COR-L47 (cell line): ENCODE measurements around the gene RASA3.

Experiments
- DNase-seq: peaks from one replicate; lab custom pipeline; 2025; lab: John Stamatoyannopoulos, UW

Gene RASA3

GRCh38 chr13:114054264-114054663, 78.2 kb downstream of the RASA3 start:
- no peak for DNase-seq

GRCh38 chr13:114053026-114053425, 79.4 kb downstream of the RASA3 start:
- DNase-seq, result no peak

- DNase-seq, result no peak
These were observed 81.6 kb downstream of the RASA3 start for GRCh38 chr13:114050536-114051450.

GRCh38 chr13:114049626-114050101, 82.8 kb downstream of the RASA3 start:
- no peak for DNase-seq

- no peak for DNase-seq
These were observed 83.4 kb downstream of the RASA3 start for GRCh38 chr13:114049026-114049425.

- no peak for DNase-seq
These were observed 84.0 kb downstream of the RASA3 start for GRCh38 chr13:114048443-114048842.

- DNase-seq, result peak; percentile 24
These were observed 85.0 kb downstream of the RASA3 start for GRCh38 chr13:114047358-114047881.

- peak; percentile 33 for DNase-seq
These were observed 85.9 kb downstream of the RASA3 start for GRCh38 chr13:114046431-114046975.

- no peak for DNase-seq
These were observed 87.2 kb downstream of the RASA3 start for GRCh38 chr13:114045113-114045735.

GRCh38 chr13:114044486-114044885, 87.9 kb downstream of the RASA3 start:
- no peak for DNase-seq

- DNase-seq, result no peak
These were observed 88.9 kb downstream of the RASA3 start for GRCh38 chr13:114043421-114044053.

GRCh38 chr13:114042066-114042815, 90.2 kb downstream of the RASA3 start:
- no peak for DNase-seq

- no peak for DNase-seq
These were observed 90.9 kb downstream of the RASA3 start for GRCh38 chr13:114041493-114041892.

- DNase-seq, result no peak
These were observed 92.8 kb downstream of the RASA3 start for GRCh38 chr13:114039471-114040141.

GRCh38 chr13:114038900-114039299, 93.5 kb downstream of the RASA3 start:
- no peak for DNase-seq

GRCh38 chr13:114038211-114038613, 94.2 kb downstream of the RASA3 start:
- no peak for DNase-seq

- DNase-seq, result no peak
These were observed 94.7 kb downstream of the RASA3 start for GRCh38 chr13:114037674-114038073.

- no peak for DNase-seq
These were observed 96.6 kb downstream of the RASA3 start for GRCh38 chr13:114035583-114036531.

- no peak for DNase-seq
These were observed 97.2 kb downstream of the RASA3 start for GRCh38 chr13:114035186-114035582.

GRCh38 chr13:114034481-114034891, 97.9 kb downstream of the RASA3 start:
- DNase-seq, result no peak
